GM21529 (cell line): Measurements from ENCODE around the gene SCYGR2.
"Not testable (repeated sequence)": the region's sequence is repeated elsewhere in the genome, so short reads cannot be mapped to it uniquely, and the experiment has no call there.

ENCODE experiments used
- ATAC-seq: cut with Tn5 transposase; IDR thresholded peaks from one replicate; pipeline ENCODE4 v1.9.1; 2021; ENCODE audit not compliant: unreplicated experiment

The SCYGR2 gene

DNA sequence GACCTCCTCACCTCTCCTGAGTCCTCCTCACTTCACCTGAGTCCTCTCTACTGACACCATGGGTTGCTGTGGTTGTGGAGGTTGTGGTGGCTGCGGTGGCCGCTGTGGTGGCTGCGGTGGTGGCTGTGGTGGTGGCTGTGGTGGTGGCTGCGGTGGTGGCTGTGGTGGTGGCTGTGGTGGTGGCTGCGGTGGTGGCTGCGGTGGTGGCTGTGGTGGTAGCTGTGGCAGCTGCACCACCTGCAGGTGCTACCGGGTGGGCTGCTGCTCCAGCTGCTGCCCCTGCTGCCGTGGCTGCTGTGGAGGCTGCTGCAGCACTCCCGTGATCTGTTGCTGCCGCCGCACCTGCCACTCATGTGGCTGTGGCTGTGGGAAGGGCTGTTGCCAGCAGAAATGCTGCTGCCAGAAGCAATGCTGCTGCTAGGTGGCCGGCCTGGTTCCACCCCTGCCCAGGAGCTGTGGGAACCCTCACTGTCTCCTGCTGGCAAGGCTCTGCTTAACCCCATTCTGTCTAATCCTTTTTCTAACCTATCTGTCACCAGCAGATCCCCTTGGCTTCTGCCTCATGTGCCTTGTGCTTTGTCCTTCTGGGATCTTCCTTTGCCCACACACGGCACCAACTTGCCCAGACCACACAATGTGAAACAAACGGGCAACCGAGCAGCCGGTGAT lies at the start of gene SCYGR2:
SCYGR2 (plus strand) TSS at position 59 of the 669 bp plus-strand sequence; CDS start at position 59, 0 bp downstream.
- ATAC-seq, result not testable (repeated sequence)

GRCh38 chr2:227551836-227552235 lies 46.9 kb upstream of the SCYGR2 start:
- ATAC-seq, result no peak

GRCh38 chr2:227562581-227562980 lies 36.1 kb upstream of the SCYGR2 start:
- ATAC-seq, result no peak

GRCh38 chr2:227565080-227565479 lies 33.6 kb upstream of the SCYGR2 start:
- no peak for ATAC-seq

DNA sequence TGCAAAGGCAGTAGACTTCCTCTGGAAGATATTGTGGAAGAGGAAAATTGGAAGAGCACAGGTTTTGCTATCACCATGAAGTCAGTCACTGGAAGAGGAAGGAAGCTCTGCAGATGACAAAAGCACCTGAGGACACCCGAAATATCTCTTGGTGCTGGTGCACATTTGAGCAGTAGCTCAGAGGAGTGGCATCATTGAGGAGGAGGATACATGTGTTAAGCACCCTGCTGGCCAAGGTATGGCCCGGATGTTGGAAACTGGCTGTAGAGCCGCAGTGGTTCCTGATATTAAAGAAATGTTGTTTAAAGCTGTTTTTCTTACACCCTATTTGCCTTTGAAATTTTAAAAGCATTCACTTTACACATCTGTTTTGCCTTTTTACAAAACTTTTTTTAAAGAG lies 32.7 kb upstream of the SCYGR2 start:
- no peak for ATAC-seq

DNA sequence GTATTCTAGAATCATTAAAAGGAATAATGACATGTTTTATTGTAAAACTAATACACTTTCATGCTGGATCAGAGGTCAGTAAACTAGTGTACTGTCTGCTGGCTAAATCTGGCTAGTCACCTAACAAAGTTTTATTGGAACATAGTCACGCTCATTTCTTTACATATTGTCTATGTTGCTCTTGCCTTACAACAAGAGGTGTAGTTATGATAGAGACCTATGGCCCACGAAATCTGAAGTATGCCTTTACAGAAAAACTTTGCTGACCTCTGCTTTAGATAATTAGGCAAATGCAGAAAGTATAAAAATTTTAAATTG lies 29.9 kb upstream of the SCYGR2 start:
- ATAC-seq, result no peak

GRCh38 chr2:227570615-227571014 lies 28.1 kb upstream of the SCYGR2 start:
- ATAC-seq, result no peak

GRCh38 chr2:227576110-227576509 lies 22.6 kb upstream of the SCYGR2 start:
- ATAC-seq, result no peak

DNA sequence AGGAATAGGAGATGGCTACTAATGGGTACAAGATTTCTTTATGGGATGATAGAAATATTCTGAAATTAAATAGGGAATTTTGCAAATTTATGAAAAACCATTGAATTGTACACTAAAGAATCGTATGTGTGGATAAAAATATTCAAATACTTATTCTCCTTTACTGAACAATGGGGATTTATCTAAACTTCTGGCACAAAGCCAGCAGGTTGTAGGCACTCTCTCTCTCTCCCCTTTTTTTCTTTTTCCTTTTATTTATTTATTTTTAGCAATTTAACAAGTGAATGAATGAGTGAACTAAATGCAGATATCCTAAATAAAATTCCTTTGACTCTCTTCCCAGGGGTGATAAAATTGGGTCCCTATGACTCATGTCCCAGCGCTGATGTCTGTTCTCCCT lies 21.9 kb upstream of the SCYGR2 start:
- ATAC-seq, result no peak

DNA sequence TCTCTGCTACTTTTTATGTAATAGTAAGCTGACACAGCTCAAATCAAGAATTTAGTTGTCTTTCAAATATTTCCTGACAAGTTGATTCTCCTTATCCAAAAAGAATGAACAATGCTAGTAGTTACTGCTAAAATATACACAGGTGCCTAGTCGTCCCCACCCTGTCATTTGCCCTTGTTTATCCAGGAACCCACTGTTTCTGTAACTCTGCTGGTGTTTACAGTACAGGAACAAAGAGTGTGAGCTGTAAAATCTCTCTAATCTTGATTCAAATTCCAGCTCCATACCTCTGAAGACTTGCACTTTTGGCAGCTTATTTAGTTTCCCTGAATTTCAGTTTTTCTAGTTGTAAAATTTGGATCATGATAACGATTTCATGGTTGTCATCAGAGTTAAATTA lies 21.1 kb upstream of the SCYGR2 start:
- ATAC-seq, result no peak

DNA sequence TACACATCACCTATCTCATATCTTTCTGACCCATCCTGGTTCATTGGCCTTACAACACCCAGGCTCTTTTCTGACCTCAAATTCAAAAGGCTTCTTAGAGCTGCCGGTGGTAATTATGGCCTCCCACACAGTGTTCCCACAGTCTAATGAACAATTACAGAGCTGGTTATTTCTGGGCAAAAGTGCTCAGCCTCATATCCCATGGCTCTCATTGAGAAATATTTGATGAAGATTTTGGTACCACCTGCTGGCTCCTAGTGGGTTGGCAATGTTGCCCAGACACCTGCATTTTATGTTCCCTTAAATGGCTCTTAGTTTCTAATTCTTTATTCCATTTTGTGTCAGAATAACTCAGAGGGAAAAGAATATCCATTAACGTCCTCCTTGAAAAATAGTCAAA lies 20.1 kb upstream of the SCYGR2 start:
- ATAC-seq, result no peak

GRCh38 chr2:227579791-227580190 lies 18.9 kb upstream of the SCYGR2 start:
- ATAC-seq, result no peak

- no peak for ATAC-seq
Observed at GRCh38 chr2:227582369-227582768, 16.3 kb upstream of the SCYGR2 start.

GRCh38 chr2:227592694-227593387 lies 5.9 kb upstream of the SCYGR2 start:
- ATAC-seq, result peak; percentile 75

GRCh38 chr2:227595797-227596196 lies 2.9 kb upstream of the SCYGR2 start:
- no peak for ATAC-seq

GRCh38 chr2:227597036-227597435 lies 1.7 kb upstream of the SCYGR2 start:
- no peak for ATAC-seq

DNA sequence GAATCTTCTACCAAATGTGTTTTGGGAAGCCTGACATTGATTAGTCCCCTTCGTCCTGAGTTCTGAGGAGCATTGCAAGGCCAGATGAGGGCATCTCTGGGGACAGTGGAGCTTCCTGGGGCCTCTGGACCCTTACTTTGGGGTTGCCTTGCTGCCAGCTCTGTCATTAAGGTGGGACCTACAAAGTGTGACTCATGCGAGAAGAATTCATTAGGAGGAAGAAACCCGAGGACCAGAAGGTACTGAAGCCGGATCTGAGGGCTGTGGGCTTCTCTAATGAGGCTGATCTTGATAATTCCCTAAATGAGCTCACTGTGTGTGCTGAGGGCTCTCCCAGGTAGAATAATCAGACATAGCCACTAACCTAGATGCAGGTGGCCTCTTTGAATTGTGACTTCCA lies 695 bp upstream of the SCYGR2 start:
- no peak for ATAC-seq

- no peak for ATAC-seq
Observed at GRCh38 chr2:227602358-227602757, 3.7 kb downstream of the SCYGR2 start.

- no peak for ATAC-seq
Observed at GRCh38 chr2:227606476-227606875, 7.8 kb downstream of the SCYGR2 start.

DNA sequence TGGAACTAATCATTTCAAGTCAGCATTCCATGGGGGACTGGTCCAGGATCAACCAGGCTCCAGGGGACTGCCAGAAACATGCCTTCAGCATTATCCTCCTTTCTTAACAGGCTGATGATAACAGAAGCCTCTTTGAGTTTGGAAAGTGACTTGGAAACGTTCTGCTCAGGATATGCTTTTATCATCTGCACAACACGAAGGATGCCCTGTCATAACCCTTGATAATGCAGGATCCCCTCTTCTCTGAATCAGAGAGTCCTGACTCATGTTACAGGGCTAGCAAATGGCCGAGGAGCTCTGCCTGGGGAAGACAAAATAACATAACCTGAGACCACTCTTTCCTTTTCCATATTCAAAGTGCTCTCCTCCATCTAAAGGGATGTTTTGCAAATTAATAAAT lies 9.2 kb downstream of the SCYGR2 start:
- no peak for ATAC-seq

DNA sequence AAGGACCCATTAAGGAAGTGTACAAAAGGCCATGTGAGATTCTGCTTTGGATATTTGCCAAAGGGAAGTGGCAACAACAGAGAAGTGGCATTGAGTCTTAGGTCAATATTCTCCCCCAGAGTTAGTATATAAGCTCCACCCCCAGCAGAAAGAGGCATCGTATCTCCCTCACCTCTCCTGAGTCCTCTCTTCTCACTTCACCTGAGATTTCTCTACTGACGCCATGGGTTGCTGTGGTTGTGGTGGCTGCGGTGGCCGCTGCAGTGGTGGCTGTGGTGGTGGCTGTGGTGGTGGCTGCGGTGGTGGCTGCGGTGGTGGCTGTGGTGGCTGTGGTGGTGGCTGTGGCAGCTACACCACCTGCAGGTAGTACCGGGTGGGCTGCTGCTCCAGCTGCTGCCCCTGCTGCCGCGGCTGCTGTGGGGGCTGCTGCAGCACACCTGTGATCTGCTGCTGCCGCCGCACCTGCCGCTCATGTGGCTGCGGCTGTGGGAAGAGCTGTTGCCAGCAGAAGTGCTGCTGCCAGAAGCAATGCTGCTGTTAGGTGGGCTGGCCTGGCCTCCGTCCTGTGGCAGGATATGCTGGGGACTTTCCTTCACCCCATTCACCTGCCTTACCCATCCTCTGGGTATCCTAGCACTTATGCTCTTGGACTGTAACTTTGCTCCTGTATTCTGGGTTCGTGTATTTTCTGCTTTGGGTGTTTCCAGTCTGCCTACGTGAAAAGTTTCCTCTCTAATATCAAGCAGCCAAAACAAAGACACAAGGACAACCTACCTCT lies 10.1 kb downstream of the SCYGR2 start:
- ATAC-seq, result peak; percentile 57

GRCh38 chr2:227610123-227610522 lies 11.4 kb downstream of the SCYGR2 start:
- ATAC-seq, result no peak
